Stimulated activated CD4-positive, alpha-beta T cell treated with anti-CD3 and anti-CD28 coated beads, TNF-alpha, amount 100 ng/mL, for 48 hours (primary cell): ENCODE results near the gene CAD.
A peak's percentile ranks its signal among the peaks of the same experiment; 100 is the strongest.
"Not testable (repeated sequence)": the region's sequence is repeated elsewhere in the genome, so short reads cannot be mapped to it uniquely, and the experiment has no call there.

Experiments used
- DNase-seq, 3 donors: peaks; one replicate each; pipeline ENCODE4 v3.0.0-alpha.2; 2020; ENCODE audit warnings: low read depth in 3 of 3

CAD gene

GRCh38 chr2:27256855-27257454 is 39.8 kb downstream of the CAD start:
- no peak for DNase-seq

GRCh38 chr2:27258051-27258450 is 40.9 kb downstream of the CAD start:
- DNase-seq: no peak

- no peak for DNase-seq
Observed at GRCh38 chr2:27261241-27261925, 44.2 kb downstream of the CAD start.

- DNase-seq: no peak
Observed at GRCh38 chr2:27261926-27262298, 44.7 kb downstream of the CAD start.

GRCh38 chr2:27262379-27263286 is 45.5 kb downstream of the CAD start, which contains the start of gene SLC30A3:
SLC30A3 (minus strand) TSS chr2:27263047; CDS start chr2:27262906, 141 bp downstream.
- peak; percentile 52 to 80 (median 56) for DNase-seq

- no peak for DNase-seq
Observed at GRCh38 chr2:27263287-27264252, 46.4 kb downstream of the CAD start.

- DNase-seq: no peak
Observed at GRCh38 chr2:27264253-27264752, 47.1 kb downstream of the CAD start.

- DNase-seq: peak in 2 of 3 donors; percentile 26 to 30
Observed at GRCh38 chr2:27264753-27265535, 47.8 kb downstream of the CAD start.

- DNase-seq: no peak
Observed at GRCh38 chr2:27265536-27265870, 48.3 kb downstream of the CAD start.

- not testable (repeated sequence) for DNase-seq
Observed at GRCh38 chr2:27268296-27268695, 51.1 kb downstream of the CAD start.

GRCh38 chr2:27270131-27270530 is 53.0 kb downstream of the CAD start:
- no peak for DNase-seq

GRCh38 chr2:27270670-27271069 is 53.5 kb downstream of the CAD start:
- no peak for DNase-seq

GRCh38 chr2:27271631-27272340 is 54.6 kb downstream of the CAD start:
- no peak for DNase-seq

GRCh38 chr2:27272537-27273522 is 55.7 kb downstream of the CAD start:
- not testable (repeated sequence) for DNase-seq

GRCh38 chr2:27275211-27276150 is 58.3 kb downstream of the CAD start, which contains the start of gene DNAJC5G:
DNAJC5G (plus strand) TSS chr2:27275433; CDS start chr2:27276729, 1,296 bp downstream.
- no peak for DNase-seq

GRCh38 chr2:27278010-27278409 is 60.8 kb downstream of the CAD start:
- no peak for DNase-seq

- DNase-seq: no peak
Observed at GRCh38 chr2:27280826-27281225, 63.7 kb downstream of the CAD start.
